Measurements from ENCODE around the gene ADGRD2. TPM values are rescaled to one million over a fixed set of nuclear protein-coding genes. Genes with fewer than 3 reads are reported as not detected.

ADGRD2 gene
- total RNA-seq, 1 donor from 2014 or later = 0.31 TPM

- Mint-ChIP-seq H3K4me3 (no peak overlapping the region), H3K27ac (no peak overlapping the region)
- TF ChIP-seq CTCF (conservative IDR thresholded peaks at IDR 0.05) = no peak
Measured at GRCh38 chr9:124526174-124526573, 75.9 kb downstream of the ADGRD2 start.

GRCh38 chr9:124527781-124528180 is 77.5 kb downstream of the ADGRD2 start:
- H3K9me3 Mint-ChIP-seq = no peaks in the 10 kb centered on the region
- H3K4me3 Mint-ChIP-seq = no peak overlapping the region
- DNase-seq (ENCODE audit: extremely low spot score, unreplicated experiment) = no peak
- H3K27ac Mint-ChIP-seq = no peak overlapping the region
- no peaks in the 10 kb centered on the region for H3K27me3 Mint-ChIP-seq
- peaks cover 8% of the 10 kb centered on the region for H3K4me1 Mint-ChIP-seq (ENCODE audit: unreplicated experiment)
- TF ChIP-seq CTCF (conservative IDR thresholded peaks at IDR 0.05) = no peak
- peaks cover 6% of the 10 kb centered on the region for H3K36me3 Mint-ChIP-seq

More at GRCh38 chr9:124526174-124526573, 75.9 kb downstream of the ADGRD2 start:
- peaks cover 12% of the 10 kb centered on the region for H3K4me1 Mint-ChIP-seq (ENCODE audit: unreplicated experiment)
- no peaks in the 10 kb centered on the region for H3K27me3 Mint-ChIP-seq
- no peaks in the 10 kb centered on the region for H3K9me3 Mint-ChIP-seq
- H3K36me3 Mint-ChIP-seq = peaks cover 6% of the 10 kb centered on the region
- no peak for DNase-seq (ENCODE audit: extremely low spot score, unreplicated experiment)

Other genes with a start within 250 kb of the ADGRD2 start
- 4.6 and 19.3 TPM in 2 replicates for gene NEK6, start 192.5 kb upstream of the ADGRD2 start, total RNA-seq (ENCODE audit: low replicate concordance)
- 148 and 168 TPM in 2 replicates for gene PSMB7, start 35.0 kb upstream of the ADGRD2 start, total RNA-seq (ENCODE audit: low replicate concordance)
- gene NR5A1, start 56.9 kb downstream of the ADGRD2 start, total RNA-seq (ENCODE audit: low replicate concordance) = 0.12 and 0.26 TPM in 2 replicates

All from type B pancreatic cell (in vitro differentiated cells).